GM23248 (cell line): Measurements from ENCODE around the gene IGF1R. TPM values are rescaled to one million over a fixed set of nuclear protein-coding genes. Genes with fewer than 3 reads are reported as not detected.

ENCODE experiments used
- DNase-seq: peaks from one replicate; pipeline ENCODE4 v3.0.0-alpha.2; 2015
- H2AFZ ChIP-seq: fragments of 200-600 bp; sonication (generic); 2 replicates; pipeline ENCODE4 v1.6.1; 2016; ENCODE audit warnings: antibody characterized with exemption
- H3F3A ChIP-seq: fragments of 200-600 bp; sonication (generic); 2 replicates; pipeline ENCODE4 v1.6.1; 2016; ENCODE audit warnings: mild to moderate bottlenecking, antibody characterized with exemption, mixed run types; ENCODE audit not compliant: insufficient read depth
- H3K27ac ChIP-seq: fragments of 200-600 bp; sonication (generic); 2 replicates; pipeline ENCODE4 v1.5.1; 2016; ENCODE audit warnings: mild to moderate bottlenecking
- H3K27me3 ChIP-seq: fragments of 200-600 bp; sonication (generic); replicated peaks from 2 replicates; pipeline ENCODE4 v1.6.1; 2016; ENCODE audit warnings: mild to moderate bottlenecking; ENCODE audit not compliant: insufficient read depth
- H3K36me3 ChIP-seq: fragments of 200-600 bp; sonication (generic); 2 replicates; pipeline ENCODE4 v1.6.1; 2016; ENCODE audit warnings: low read depth, mild to moderate bottlenecking
- H3K4me1 ChIP-seq: fragments of 200-600 bp; sonication (generic); 2 replicates; pipeline ENCODE4 v1.6.1; 2016; ENCODE audit warnings: mild to moderate bottlenecking; ENCODE audit not compliant: insufficient read depth
- H3K4me2 ChIP-seq: fragments of 200-600 bp; sonication (generic); one replicate; pipeline ENCODE4 v1.6.1; 2016; ENCODE audit warnings: mild to moderate bottlenecking; ENCODE audit not compliant: unreplicated experiment
- H3K4me3 ChIP-seq: fragments of 200-600 bp; sonication (generic); 2 replicates; pipeline ENCODE4 v1.5.1; 2016; ENCODE audit warnings: mild to moderate bottlenecking
- H3K79me2 ChIP-seq: fragments of 200-600 bp; sonication (generic); 2 replicates; pipeline ENCODE4 v1.6.1; 2016; ENCODE audit warnings: mild to moderate bottlenecking; ENCODE audit not compliant: insufficient read depth
- H3K9ac ChIP-seq: fragments of 200-600 bp; sonication (generic); 2 replicates; pipeline ENCODE4 v1.6.1; 2016; ENCODE audit warnings: mild to moderate bottlenecking
- H3K9me2 ChIP-seq: fragments of 200-600 bp; sonication (generic); 2 replicates; pipeline ENCODE4 v1.6.1; 2016; ENCODE audit warnings: mixed run types, mild to moderate bottlenecking, moderate library complexity; ENCODE audit not compliant: insufficient read depth
- H3K9me3 ChIP-seq: fragments of 200-600 bp; sonication (generic); one replicate; pipeline ENCODE4 v1.6.1; 2017; ENCODE audit warnings: low read depth
- H4K20me1 ChIP-seq: fragments of 200-600 bp; sonication (generic); 2 replicates; pipeline ENCODE4 v1.6.0; 2016; ENCODE audit not compliant: insufficient read depth
- EZH2 ChIP-seq: fragments of 200-600 bp; sonication (generic); IDR thresholded peaks from 2 replicates; pipeline ENCODE4 v1.6.1; 2018; ENCODE audit warnings: antibody characterized with exemption, mild to moderate bottlenecking; ENCODE audit not compliant: insufficient read depth, poor library complexity, severe bottlenecking
- EZH2phosphoT487 ChIP-seq: fragments of 200-600 bp; sonication (generic); IDR thresholded peaks from 2 replicates; pipeline ENCODE4 v1.6.1; 2018; ENCODE audit warnings: antibody characterized with exemption, moderate library complexity, mild to moderate bottlenecking, low read depth; ENCODE audit not compliant: insufficient read depth
- WGBS, 2 experiments: methylation state at CpG; one replicate each; pipeline ENCODE4 v1.1.6; 2015 to 2017; ENCODE audit warnings: low lambda C conversion rate in 2 of 2, low coverage in 1 of 2; ENCODE audit errors: missing lambda C conversion rate in 2 of 2; 5-methylcytosine and 5-hydroxymethylcytosine counted together
- in situ Hi-C: fragments of 300-500 bp; cut with MboI; formaldehyde crosslinking; loops from 2 replicates; pipeline ENCODE4 v1.15.0; 2020
- polyA plus RNA-seq: library from polyadenylated mRNA; unstranded; fragments of >200 nt; fragmentation: Nextera tagmentation; extraction: Ambion mirVana; gene quantifications from 2 replicates; pipeline ENCODE4 v1.2.1, GENCODE V29; 2016
- total RNA-seq: library from RNA; depleted of rRNA; stranded (reverse); fragments of >200 nt; shearing (Covaris generic); gene quantifications from 2 replicates; pipeline ENCODE4 v1.2.3, GENCODE V29; 2014

Gene IGF1R
- total and polyA plus RNA-seq, 2 experiments from 2014 or later = 22.0 to 48.6 TPM

DNA sequence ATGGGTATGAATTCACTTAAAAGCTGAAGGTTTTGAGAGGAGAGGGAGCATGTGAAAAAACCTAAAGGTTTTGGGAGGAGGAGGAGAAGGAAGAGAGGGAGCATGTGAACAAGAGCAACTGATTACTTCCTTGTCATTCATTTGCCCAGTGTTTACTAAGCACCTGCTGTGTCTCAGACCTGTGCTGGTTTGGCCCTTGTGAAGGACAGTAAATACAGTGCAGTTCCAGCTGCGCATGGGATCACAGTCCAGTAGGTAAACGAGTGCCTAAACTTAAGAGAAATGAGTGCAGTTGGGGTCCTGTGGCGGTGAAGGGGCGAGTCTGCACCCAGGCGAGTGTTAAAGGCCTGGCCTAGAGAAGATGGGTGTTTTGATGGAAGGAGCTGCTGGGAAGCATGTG is 38.6 kb downstream of the IGF1R start:
- no peak for TF ChIP-seq EZH2
- no peak for TF ChIP-seq EZH2phosphoT487

DNA sequence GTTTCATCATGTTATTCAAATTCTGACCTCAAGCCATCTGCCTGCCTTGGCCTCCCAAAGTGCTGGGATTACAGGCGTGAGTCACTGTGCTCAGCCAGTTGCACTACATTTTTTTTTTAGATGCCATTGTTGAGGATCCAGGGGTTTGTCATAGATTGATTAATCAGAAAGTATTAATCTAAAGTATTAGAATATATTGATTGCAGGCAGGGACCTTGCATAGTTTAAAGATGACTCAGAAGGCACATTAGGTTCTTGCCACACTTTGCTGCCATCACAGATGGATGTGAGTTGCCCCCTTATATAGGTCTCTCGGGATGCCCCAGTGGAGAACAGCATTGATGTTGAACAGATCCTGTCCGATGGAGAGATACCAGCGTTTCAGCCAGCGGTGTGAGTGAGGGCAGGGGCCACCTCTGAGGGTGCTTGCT is 41.1 kb downstream of the IGF1R start:
- Histone ChIP-seq H4K20me1 (peaks cover 21% of the 10 kb centered on the region; the same call in 1 of the 2 replicates), H2AFZ (no peak overlapping the region), H3K4me2 (no peak overlapping the region), H3K36me3 (no peaks in the 10 kb centered on the region), H3K9me2 (no peaks in the 10 kb centered on the region), H3K79me2 (peaks cover 100% of the 10 kb centered on the region), H3F3A (peaks cover 22% of the 10 kb centered on the region), H3K27me3 (no peaks in the 10 kb centered on the region), H3K9me3 (no peaks in the 10 kb centered on the region), H3K27ac (peak overlapping the region; percentile 26), H3K4me3 (no peak overlapping the region), H3K9ac (no peak overlapping the region), H3K4me1 (peaks cover 34% of the 10 kb centered on the region)
- in situ Hi-C loops = no loop called here
- TF ChIP-seq EZH2 (no peak), EZH2phosphoT487 (no peak)
- WGBS, 2 experiments = 41 to 48% methylated on average over 5 of the region's 5 CpGs
- DNase-seq = peak; percentile 75

More for the DNA sequence above, 38.6 kb downstream of the IGF1R start:
- in situ Hi-C loops = no loop called here
- no peaks in the 10 kb centered on the region for H3K9me3 ChIP-seq
- no peak overlapping the region for H3K27ac ChIP-seq
- DNase-seq = no peak
- no peaks in the 10 kb centered on the region for H3K27me3 ChIP-seq
- no peaks in the 10 kb centered on the region for H3K36me3 ChIP-seq
- no peak overlapping the region for H2AFZ ChIP-seq
- H3K9me2 ChIP-seq = no peaks in the 10 kb centered on the region
- 95 to 98% methylated on average over 5 of the region's 5 CpGs for WGBS, 2 experiments
- peaks cover 22% of the 10 kb centered on the region for H3F3A ChIP-seq
- H4K20me1 ChIP-seq = peaks cover 11% of the 10 kb centered on the region; the same call in 1 of the 2 replicates
- peaks cover 53% of the 10 kb centered on the region for H3K4me1 ChIP-seq
- H3K79me2 ChIP-seq = peaks cover 100% of the 10 kb centered on the region
- no peak overlapping the region for H3K4me2 ChIP-seq
- H3K9ac ChIP-seq = no peak overlapping the region
- H3K4me3 ChIP-seq = no peak overlapping the region

DNA sequence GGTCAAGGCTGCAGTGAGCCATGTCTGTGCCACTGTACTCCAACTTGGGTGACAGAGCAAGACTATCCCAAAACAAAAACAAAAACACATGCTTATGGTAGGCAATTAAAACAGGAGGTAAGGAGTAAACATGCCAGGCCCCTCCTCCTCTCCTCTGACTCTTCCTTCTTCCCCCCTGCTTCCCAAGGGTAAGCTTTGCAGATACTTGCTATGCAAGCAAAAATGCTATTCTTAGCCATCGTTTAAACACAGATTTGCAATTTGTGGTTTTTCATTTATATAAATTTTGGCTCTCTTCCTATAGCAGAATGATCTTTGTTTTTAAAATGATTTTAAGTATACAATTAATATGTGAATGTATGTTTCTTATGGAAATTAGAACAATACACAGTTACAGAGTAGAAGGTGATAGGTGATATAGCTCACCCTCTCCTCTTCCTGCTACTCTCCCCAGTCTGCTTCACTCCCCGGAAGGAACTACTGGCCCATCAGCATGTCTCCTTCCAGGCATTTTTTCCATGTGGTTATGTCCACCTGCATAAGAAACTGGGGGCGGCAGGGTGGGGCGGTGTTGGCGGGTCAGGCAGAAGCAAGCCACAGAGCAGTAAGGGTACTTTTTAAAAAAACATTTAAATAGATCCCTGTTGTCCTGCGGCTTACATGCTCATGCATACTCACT is 42.1 kb downstream of the IGF1R start:
- in situ Hi-C loops = no loop called here
- DNase-seq = no peak
- peaks cover 100% of the 10 kb centered on the region for H3K79me2 ChIP-seq

DNA sequence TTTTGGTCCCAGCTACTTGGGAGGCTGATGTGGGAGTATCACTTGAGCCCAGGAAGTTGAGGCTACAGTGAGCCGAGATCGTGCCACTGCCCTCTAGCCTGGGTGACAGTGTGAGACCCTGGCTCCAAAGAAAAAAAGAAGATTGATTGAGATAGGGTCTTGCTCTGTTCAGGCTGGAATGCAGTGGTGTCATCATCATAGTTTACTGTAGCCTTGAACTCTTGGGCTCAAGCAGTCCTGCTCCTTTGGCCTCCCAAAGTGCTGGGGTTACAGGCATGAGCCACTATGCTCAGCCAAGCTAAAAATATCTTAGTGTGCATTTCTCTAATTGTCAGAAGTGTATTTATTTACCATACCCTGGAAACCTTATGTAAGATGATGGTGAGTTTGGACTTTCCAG is 43.9 kb downstream of the IGF1R start:
- in situ Hi-C loops = no loop called here
- peaks cover 41% of the 10 kb centered on the region; the same call in 1 of the 2 replicates for H4K20me1 ChIP-seq
- TF ChIP-seq EZH2phosphoT487 (no peak), EZH2 (no peak)
- H3K4me1 ChIP-seq = peaks cover 17% of the 10 kb centered on the region
- H3K4me2 ChIP-seq = no peak overlapping the region
- no peaks in the 10 kb centered on the region for H3K9me3 ChIP-seq
- no peaks in the 10 kb centered on the region for H3K27me3 ChIP-seq
- no peak overlapping the region for H3K27ac ChIP-seq
- H3K9me2 ChIP-seq = no peaks in the 10 kb centered on the region
- H3K9ac ChIP-seq = no peak overlapping the region
- H3K36me3 ChIP-seq = no peaks in the 10 kb centered on the region
- H3K79me2 ChIP-seq = peaks cover 100% of the 10 kb centered on the region
- peaks cover 7% of the 10 kb centered on the region; the same call in 1 of the 2 replicates for H3F3A ChIP-seq
- no peak overlapping the region for H2AFZ ChIP-seq
- WGBS, 2 experiments = 96 to 100% methylated on average over 2 of the region's 2 CpGs
- H3K4me3 ChIP-seq = no peak overlapping the region
- no peak for DNase-seq

More for the DNA sequence above, 42.1 kb downstream of the IGF1R start:
- peaks cover 25% of the 10 kb centered on the region for H3K4me1 ChIP-seq
- H3K9ac ChIP-seq = no peak overlapping the region
- WGBS, 2 experiments = 87 to 89% methylated on average over 6 of the region's 6 CpGs
- TF ChIP-seq EZH2 (no peak), EZH2phosphoT487 (no peak)
- H2AFZ ChIP-seq = no peak overlapping the region
- no peak overlapping the region for H3K4me3 ChIP-seq
- no peaks in the 10 kb centered on the region for H3K36me3 ChIP-seq
- 0 out of 2 replicates have a peak overlapping the region, but pooled peaks have one; percentile 26 for H3K27ac ChIP-seq
- no peaks in the 10 kb centered on the region for H3K9me2 ChIP-seq
- no peak overlapping the region for H3K4me2 ChIP-seq
- peaks cover 29% of the 10 kb centered on the region; the same call in 1 of the 2 replicates for H4K20me1 ChIP-seq
- no peaks in the 10 kb centered on the region for H3K9me3 ChIP-seq
- H3K27me3 ChIP-seq = no peaks in the 10 kb centered on the region
- H3F3A ChIP-seq = peaks cover 17% of the 10 kb centered on the region
